Measurements from ENCODE around the gene JAG1.
"Not testable (repeated sequence)": the region's sequence is repeated elsewhere in the genome, so short reads cannot be mapped to it uniquely, and the experiment has no call there.

Gene JAG1

DNA sequence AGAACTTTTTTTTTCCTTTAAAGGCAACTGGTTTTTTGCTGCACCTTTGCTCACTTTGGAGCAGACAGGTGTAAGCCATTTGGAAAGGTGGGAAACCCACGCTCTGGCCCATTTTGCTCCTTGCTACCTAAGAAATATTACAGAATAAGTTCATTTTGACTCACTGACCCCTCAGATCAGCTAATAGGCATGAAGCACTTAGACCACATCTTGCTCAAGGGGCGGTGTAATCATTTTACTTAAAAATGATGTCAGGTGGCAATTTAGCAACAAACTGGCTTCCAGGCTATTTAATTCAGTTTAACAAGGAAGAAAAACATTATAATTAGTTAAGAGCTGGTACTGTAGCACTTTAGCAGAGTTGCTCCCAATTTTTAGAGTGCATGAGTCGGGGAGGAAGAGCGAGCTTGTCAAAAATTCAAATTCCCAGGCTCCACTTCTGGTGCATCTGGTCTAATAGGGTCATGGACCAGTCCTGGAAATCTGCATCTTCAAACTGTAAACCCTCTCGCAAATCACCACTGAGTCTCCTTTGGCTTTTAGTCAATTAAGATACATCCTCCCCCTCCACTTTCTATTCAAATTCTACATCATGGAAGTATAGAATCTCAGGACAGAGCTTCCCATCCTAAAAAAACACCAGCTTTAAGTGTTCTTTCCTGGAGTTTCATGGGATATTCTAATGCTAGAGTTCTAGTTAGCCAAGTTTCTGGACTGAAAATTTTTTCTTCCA is 38.2 kb downstream of the JAG1 start:
- DNase-seq: no peak

DNA sequence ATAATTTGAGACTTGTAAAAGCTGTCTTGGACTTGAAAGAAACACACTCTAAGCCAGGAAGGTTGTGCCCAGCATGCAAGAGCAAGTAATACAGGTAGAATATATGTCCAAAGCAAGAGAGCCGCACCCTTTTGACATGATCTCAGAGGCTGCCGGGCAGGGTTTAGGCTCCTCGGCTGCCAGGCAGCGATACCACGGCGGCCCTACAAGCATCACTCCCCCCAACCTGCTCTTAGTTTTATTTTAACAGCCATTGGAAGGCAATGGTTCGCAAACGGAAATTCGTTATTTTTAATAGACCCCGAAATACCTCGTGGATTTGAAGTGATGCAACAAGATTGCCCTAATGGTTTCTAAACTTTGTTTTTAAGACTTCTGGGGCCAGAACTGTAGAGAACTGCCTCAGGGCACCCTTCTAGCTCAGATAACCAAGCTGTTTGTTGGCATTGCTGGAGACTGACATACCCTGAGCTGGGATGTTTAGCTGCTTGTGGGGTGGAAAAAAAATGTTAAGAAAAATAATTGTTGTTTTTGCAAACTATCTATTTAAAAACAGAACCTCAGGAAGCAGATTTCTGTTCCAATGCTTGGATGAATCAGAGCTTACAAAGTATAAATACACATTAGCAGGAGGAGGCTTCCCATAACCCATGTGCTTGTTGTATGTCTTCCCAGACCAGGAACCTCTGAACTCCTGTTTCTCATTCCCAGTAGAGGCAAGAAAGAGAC is 39.0 kb downstream of the JAG1 start:
- DNase-seq: no peak

DNA sequence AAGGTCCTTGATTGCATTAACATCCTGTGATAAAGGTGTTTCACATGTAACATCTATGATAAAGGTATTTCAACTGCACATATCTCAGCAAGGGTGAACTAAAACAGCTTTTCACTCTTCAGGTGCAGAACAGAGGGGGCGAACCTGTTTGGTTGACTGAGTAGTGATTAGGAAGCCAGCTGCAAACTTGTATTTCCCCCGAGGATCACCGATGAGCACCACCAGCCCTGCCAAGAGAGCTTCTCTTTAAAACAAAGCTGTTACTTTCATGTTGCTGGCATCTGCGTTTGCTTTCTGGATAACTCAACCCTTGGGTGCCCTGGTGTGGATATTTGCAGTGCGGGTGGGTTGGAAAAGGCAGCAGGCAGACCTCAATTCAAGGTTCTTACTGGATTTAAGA is 39.6 kb downstream of the JAG1 start:
- DNase-seq: no peak

DNA sequence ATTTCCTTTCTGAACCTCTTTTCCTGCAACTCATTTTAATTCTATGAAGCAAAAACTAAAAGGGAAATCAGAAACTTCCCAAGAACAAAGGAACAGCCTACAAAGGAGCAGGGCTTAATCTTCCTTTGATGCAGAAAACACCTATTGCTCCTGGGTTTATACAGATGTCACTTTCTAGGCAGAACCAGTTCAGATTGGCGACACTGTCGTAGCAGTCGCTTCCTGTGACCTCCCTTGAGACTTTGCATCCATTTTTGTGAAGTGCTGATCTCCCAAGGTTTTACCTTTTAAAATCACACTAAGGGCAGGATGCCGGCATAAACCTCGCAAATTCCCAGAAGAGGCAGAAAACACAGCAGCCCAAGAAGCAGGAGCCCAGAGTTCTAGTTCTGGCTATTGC is 40.1 kb downstream of the JAG1 start:
- DNase-seq: no peak

DNA sequence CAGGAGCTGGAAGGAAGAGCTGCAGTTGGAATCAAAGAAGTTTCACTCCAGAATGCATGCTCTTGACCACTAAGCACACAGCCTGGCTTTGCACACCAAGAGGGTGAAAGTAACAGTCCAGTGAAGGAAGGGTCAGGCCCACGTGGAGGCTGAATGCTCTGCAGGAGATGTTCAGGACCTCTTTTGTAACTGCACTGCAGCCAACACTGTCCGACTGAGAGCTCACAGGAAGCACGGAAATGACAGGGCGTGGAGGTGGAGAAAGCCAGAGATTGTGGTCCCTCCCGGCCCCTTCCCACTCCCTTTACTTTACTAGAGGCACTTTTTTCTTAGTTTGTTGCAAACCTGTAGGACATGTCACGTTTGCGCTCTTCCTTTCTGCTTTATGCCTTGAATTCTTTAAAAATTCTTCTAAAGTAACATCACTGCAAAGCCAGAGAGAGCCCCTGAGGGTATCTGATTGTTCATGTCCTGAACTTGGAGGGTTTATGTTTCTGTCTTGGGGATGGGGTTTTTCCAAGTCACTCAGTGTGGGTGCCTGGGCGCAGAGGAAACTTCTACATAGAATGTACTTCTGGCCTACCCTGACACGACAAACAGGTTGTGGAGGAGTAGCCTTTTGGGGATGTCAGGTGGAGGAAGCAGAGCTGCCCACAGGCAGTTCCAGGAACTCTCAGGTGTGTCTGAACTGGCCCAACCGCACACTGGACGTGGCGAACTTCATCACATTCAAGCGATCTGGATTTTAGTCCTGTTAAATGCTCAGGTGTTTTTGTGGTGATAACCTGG is 40.9 kb downstream of the JAG1 start:
- DNase-seq: no peak

DNA sequence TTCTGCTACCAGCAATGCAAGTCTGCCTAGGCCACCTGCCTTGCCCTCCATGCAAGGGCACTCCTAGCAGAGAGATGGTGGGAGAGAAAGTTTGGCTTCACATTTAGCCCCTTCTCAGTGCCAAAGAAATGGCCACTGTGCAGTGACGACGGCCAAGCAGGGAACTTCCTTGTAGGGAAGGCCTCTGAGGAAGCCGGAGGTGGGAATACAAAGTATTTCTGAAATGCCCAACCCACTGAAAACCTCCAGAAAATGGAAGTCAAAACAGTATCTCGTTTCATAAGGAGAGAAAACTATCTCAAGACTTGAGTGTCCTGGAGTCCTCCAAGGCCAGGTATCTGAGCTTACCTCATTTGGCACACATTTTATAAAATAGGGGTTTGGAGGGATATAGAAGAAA is 42.7 kb downstream of the JAG1 start:
- DNase-seq: no peak

DNA sequence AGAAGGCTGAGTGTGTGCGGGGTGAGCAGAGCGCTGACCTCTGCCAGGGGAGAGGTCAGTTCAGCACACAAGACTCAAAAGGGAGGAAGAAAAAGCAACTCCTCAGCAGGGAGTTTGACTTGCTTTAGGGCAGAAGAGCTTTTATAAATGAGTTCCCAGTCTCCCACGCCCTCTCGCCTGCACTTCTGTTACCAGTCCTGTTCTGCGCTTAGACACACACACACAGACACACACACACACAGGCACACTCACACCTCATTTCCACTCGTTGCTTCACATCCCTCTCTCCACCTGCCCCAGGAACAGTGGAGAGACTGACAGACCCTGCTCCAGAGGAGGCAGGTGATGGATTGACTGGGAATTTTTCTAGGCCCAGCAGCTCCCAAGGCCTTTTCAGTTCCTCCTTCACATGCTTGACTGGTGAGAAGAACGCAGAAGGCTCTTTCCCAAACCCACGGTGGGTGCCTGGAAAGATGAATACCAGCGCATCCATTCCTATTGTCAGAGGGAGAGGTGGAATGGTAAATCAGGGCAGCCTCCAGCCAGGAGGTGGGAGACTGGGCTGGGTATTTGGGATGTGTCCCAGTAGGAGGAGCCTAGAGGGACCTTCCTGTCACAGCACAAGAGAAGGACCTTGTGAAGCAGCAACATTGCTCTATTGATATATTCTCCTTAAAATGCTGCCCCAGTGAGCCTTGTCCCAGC is 43.7 kb downstream of the JAG1 start:
- no peak for DNase-seq

DNA sequence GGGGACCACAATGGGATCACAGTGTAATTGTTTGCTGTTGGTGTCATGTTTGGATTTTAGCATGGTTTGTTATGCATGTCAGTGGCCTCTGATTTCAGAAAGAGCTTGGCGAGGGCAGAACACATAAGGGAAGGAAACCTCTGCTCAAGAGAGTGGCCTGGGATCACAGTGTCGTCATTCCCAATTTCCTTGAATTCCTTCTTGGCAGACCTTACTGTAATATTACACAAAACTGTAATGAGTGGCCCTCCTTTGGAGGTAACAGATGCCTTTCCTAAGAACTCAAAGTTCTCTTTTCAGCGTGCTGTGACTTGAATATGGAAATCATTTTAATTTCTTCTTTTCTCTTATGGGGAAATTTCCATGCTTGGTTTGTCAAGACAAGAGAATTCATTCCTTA is 46.9 kb downstream of the JAG1 start:
- DNase-seq: no peak

DNA sequence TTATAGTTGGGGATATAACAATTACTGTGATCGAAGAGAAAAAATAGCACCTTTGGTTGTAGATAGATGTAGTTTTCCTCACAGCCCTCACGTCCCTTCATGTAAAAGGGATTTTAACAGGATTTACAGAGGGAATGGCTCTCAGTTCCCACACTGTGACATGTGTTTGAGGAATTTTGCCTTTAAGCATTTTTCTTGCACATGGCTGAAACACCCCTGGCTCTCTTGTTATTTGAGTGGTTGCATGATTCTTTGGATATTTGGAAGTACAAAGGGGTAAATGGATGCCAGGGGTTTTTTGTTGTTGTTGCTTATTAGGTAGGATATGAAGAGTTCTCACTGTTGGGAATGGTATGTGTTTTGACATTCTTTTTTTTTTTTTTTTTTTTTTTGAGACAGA is 48.2 kb downstream of the JAG1 start:
- DNase-seq: peak; percentile 28

DNA sequence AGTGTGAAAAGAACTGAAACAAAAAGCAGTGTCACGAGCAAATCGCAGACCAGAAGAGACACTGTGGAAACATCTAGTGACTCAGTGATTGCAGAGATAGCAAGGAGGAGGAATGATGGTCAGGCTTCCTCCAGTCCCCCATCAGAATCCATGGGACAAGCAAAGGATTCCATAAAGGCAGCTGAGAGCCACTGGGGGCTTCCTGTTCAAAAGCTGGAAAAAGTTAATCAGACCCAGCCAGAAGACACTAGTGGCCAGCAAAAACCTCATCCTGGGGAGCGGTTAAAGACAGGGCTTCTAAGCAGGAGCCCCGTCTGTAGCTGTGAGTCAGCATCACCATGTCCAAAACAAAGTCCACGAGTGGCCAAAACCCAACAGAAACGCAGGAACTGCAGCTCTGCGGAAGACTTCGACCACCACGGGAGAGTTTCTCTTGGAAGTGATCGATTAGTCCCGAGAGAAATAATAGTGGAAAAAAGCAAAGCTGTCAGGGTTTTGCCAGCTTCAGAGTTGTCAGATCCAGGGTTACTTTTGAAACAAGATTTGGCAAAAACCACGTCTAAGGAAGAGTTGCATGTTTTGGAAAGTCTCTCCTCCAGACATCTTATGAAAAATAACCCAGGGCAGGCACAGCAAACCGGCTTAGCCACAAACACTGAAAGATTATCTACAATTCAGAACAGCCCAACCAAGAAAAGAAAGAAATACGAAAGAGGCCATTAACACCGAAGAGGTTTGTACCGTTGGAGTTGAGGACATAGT is 51.0 kb downstream of the JAG1 start:
- peak; percentile 61 for DNase-seq

DNA sequence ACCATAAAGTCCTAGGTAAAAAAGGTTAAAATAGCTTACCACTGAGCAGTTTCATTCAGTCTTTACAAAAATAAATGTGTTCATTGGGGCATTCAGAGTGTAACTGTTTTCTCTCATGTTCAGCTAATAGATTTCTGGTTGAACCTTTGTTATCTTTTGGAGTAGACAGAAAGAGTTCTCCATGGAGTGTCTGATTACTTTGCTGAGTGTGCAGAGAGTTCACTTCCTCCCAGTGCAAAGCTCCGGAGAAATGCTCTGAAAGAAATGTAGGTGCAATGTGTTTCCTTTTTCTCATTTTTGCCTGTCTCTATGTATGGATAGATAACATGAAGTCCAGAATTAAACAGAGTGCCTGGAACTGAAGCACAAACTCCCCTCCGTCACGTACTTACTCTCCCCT is 52.6 kb downstream of the JAG1 start:
- no peak for DNase-seq

DNA sequence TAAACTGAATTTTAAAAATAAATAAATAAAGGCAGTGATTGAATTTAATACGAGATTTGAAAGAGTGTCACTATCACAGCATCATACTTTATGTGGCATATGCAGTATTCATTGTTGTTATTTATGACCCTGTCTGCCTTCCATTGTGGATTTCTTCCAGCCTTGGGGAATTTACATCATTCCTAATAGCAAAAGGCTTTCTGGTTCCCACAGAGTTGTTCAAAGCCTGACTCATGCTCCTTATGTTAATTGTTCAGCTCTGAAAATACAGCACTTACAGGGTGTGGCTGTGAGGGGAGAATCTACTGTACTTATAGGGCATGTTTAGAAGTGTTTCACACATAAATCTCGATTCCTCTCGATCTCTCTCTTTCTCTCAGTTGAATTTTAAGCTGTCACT is 54.4 kb downstream of the JAG1 start:
- peak; percentile 94 for DNase-seq

DNA sequence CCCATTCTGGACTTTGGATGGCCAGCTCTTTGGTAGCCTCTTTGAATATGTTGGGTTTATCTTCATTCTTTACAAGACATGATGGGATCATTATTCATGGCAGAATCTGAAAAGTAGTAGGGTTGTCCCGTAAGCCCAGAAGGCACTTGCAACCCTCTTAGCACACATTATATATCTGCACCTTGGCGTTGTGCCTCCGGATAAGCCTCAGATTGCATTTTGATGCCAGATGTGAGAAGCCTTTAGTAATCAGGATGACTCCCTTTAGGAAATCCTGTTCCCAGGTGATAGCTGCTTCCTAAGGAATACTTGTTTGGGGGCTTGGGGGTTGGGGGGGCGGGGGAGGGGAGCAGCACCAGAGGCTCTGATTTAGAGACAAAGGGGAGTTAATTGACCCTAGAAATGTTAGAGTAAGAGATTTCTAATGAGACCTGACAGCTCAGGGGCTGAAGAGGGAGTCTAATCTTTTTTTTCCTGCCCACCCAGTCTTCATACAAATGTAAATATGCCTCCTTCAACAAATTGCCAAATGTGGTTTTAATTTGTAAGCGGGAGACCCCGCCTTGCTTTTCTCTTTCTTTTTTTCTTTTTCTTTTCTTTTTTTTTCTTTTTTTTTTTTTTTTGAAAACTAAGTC is 55.1 kb downstream of the JAG1 start:
- peak; percentile 66 for DNase-seq

DNA sequence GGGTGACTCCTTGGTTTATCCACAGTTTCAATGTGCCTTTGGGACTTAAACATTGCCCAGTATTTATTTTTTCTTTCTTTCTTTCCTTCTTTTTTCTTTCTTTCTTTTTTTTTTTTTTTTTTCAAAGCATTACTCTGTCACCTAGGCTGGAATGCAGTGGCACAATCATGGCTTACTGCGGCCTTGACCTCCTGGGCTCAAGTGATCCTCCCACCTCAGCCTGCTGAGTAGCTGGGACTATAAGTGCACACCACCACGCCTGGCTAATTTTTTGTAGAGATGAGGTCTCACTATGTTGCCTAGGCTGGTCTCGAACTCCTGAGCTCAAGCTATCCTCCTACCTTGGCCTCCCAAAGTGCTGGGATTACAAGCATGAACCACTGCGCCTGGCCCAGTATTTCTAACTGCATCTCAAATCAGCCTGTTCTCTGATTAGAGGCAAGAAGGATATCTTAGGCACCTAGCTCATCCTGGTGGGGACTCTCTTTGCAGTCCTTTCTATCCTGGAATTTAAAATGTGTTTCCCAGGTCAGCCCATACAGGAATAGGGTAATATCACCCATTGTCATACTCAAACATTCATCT is 56.2 kb downstream of the JAG1 start:
- DNase-seq: not testable (repeated sequence)

DNA sequence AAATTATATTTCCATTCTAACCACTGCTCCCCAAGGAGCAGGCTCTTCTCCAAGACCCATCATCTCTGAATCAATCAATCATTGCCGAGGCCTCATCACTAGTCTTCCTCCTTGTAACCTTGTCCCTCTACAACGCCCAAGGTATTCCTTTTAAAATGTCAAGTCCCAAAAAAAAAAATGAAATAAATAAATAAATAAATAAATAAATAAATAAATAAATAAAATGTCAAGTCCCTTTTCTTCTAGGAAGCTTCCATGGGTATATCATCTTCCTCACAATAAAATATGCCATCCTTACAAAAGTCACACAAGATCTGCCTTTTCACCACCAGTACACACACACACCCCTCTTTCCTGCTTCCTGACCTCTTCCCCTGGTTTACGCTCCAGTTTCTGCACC is 57.6 kb downstream of the JAG1 start:
- no peak for DNase-seq

DNA sequence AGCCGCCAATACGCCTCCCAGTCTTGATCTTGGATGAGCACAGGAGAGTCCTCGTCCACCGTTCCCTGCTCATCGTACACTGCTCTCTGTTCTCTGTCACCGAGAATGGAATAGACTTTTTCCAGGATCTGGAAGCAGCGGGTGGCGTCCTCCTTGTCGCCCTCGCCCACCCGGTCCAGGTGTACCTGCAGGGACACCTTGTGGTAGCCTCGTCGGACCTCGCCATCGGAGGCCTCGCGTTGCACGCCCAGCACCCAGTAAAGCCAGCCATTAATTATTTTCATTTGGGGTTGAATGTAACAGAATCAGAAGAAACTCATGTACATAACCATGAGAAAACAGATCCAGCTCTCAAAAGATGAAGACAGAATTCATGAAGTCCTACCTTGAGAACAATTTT is 59.9 kb downstream of the JAG1 start:
- DNase-seq: no peak

DNA sequence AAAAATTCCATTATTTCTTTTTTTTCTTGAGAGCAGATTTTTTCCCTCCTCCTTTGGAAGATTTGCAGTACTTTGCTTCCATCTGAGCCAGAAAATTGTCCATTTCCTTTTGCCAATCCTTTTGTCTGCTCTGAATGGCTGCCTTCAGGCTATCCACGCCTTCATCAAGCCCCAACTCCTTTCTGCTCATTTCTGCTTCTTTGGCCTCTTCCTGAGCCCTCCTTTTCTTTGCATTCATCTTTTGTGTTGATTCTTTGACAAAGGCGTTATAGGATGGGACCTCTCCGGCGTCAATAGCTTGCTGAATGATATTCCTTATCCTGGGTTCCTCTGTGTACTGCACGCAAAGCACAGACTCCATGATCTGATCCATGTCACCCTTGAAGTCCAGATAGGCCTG is 60.4 kb downstream of the JAG1 start:
- DNase-seq: not testable (repeated sequence)

DNA sequence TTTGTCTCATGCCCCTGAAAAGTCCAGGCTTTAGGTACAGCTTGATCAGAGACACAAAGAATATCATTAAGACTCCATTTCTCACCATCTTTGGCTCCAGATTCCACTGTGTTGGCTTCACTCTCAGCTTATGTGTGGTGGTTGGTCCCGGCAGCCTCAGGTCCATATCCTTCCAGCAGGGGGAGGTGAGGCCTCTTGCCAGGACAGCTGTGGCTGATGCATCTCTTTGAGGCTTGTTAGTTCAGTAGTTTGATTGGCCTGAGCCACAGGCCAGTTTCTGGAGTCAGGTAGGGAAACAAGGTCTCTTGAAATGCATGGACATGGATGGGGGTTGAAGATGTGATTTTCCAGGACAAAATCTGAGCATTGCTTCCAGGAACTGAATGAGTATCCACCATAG is 62.4 kb downstream of the JAG1 start:
- peak; percentile 56 for DNase-seq

DNA sequence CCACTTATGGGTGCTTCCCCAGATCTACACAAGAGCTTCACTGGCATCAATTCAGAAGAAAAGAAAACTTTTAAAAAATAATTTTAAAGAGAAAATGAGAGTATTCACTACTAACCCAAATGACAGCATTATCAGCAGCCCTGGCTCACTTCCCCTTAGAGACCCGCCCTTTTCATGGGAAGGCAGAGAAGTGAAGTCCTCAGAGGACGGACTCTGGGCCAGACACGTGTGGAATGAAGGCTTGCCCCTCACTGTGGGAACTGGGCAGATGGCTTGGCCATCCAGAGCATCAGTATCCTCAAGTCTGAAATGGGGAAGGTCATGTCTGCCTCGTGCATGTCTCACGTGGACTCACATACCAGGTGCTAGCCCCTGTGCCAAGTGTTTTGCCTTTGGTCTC is 63.5 kb downstream of the JAG1 start:
- no peak for DNase-seq

DNA sequence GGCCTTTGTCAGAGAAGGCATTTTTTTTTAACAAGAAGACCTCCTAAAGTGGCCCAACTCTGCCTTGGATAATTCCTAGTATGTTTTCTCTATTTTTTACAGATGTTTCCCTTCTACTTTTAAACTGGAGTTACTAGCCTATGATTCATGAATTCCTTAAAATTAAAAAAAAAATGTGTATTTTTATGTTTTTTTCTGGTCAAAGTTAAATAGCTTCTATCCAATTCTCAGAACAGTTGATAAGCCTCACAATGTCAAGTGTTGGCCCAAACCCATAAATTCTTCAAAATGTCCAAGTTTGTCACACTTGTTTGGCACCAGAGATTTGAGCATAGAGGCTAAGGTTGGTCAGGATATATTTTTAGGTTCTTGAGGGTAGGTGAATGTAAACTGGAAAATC is 64.0 kb downstream of the JAG1 start:
- peak; percentile 47 for DNase-seq

DNA sequence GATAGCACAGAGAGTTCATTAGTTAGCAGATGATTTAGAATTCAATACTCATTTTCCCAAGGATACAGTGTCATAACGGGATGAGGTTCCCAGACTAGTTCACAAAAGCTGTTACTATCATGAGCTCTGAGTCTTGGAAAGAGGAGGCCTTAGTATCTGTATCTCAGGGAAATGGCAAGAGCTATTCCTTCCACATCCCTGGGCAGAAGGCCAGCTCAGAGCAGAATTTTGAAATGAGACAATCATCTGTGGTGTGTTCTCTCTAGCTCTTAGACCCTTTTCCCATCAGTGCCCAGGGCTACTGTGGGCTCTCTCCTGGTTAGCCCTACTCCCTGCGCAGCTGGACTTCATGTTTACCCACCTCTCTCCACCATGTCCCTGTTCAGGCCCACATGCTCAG is 64.5 kb downstream of the JAG1 start:
- peak; percentile 87 for DNase-seq
